HG03095 (cell line): ENCODE results near the gene MAGEB4.

Source experiments
- ATAC-seq: cut with Tn5 transposase; IDR thresholded peaks from one replicate; pipeline ENCODE4 v1.9.1; 2021; ENCODE audit warnings: moderate library complexity; ENCODE audit not compliant: unreplicated experiment

MAGEB4 gene

DNA sequence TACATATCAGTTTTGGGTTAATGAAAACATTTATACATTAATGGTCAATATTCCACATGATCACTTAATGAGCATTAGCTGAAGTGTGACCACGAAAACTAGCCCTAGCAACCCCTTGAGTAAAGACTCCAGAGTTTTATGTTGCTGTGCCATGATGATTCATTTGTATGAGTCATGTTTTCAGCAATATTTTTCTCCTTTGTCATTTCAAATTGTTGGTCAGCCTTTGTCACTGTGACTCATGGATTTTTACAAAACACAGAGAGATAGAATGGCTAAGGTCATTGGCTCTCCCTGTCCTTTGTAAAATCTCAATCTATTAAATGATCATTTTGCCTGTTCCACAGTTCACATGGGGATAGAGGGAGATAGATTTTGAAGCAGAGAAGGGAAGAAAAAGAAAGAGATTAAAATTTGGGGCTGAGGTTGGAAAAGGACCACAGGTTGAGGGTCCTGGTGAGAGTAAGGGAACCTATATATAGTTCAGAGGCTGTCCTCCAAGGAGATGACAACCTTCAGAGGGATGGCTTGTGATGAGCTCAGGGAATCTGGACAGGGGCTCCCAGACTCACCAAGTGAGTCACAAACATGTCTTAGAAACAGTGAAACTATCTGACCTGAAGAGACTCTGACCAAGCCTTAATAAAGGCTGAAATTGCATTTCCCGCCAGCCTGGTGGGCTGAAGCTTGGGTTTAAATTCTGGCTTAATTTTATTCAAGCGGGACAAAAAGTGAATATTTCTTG, 41.8 kb downstream of the MAGEB4 start:
- ATAC-seq: no peak
